ENCODE data around the gene KCNQ5.

Gene KCNQ5

GRCh38 chr6:73108949-73109348 lies 487.1 kb downstream of the KCNQ5 start:
- DNase-seq (ENCODE audit: low read depth in 2 of 2), result no peak

GRCh38 chr6:73109659-73110058 lies 487.8 kb downstream of the KCNQ5 start:
- DNase-seq (ENCODE audit: low read depth in 2 of 2), result no peak

GRCh38 chr6:73116330-73116729 lies 494.5 kb downstream of the KCNQ5 start:
- no peak for DNase-seq (ENCODE audit: low read depth in 2 of 2)

- no peak for DNase-seq (ENCODE audit: low read depth in 2 of 2)
Measured at GRCh38 chr6:73121421-73121993, 499.6 kb downstream of the KCNQ5 start.

GRCh38 chr6:73123632-73124329 lies 501.9 kb downstream of the KCNQ5 start:
- no peak for DNase-seq (ENCODE audit: low read depth in 2 of 2)

- DNase-seq (ENCODE audit: low read depth in 2 of 2), result peak; percentile 49 to 72
Measured at GRCh38 chr6:73129653-73130443, 508.0 kb downstream of the KCNQ5 start.

- DNase-seq (ENCODE audit: low read depth in 2 of 2), result no peak
Measured at GRCh38 chr6:73131706-73132105, 509.8 kb downstream of the KCNQ5 start.

- DNase-seq (ENCODE audit: low read depth in 2 of 2), result no peak
Measured at GRCh38 chr6:73134588-73134987, 512.7 kb downstream of the KCNQ5 start.

GRCh38 chr6:73139681-73140383 lies 518.0 kb downstream of the KCNQ5 start:
- no peak for DNase-seq (ENCODE audit: low read depth in 2 of 2)

- DNase-seq (ENCODE audit: low read depth in 2 of 2), result no peak
Measured at GRCh38 chr6:73143551-73143950, 521.7 kb downstream of the KCNQ5 start.

- DNase-seq (ENCODE audit: low read depth in 2 of 2), result no peak
Measured at GRCh38 chr6:73144516-73144915, 522.7 kb downstream of the KCNQ5 start.

- DNase-seq (ENCODE audit: low read depth in 2 of 2), result no peak
Measured at GRCh38 chr6:73145690-73146089, 523.8 kb downstream of the KCNQ5 start.

- no peak for DNase-seq (ENCODE audit: low read depth in 2 of 2)
Measured at GRCh38 chr6:73151732-73152131, 529.9 kb downstream of the KCNQ5 start.

- no peak for DNase-seq (ENCODE audit: low read depth in 2 of 2)
Measured at GRCh38 chr6:73152556-73152955, 530.7 kb downstream of the KCNQ5 start.

GRCh38 chr6:73152966-73153757 lies 531.3 kb downstream of the KCNQ5 start:
- no peak for DNase-seq (ENCODE audit: low read depth in 2 of 2)

- no peak for DNase-seq (ENCODE audit: low read depth in 2 of 2)
Measured at GRCh38 chr6:73156793-73157767, 535.2 kb downstream of the KCNQ5 start.

GRCh38 chr6:73157870-73158269 lies 536.0 kb downstream of the KCNQ5 start:
- DNase-seq (ENCODE audit: low read depth in 2 of 2), result no peak

- no peak for DNase-seq (ENCODE audit: low read depth in 2 of 2)
Measured at GRCh38 chr6:73169111-73169510, 547.2 kb downstream of the KCNQ5 start.

GRCh38 chr6:73169633-73170032 lies 547.8 kb downstream of the KCNQ5 start:
- DNase-seq (ENCODE audit: low read depth in 2 of 2), result no peak

GRCh38 chr6:73174646-73175045 lies 552.8 kb downstream of the KCNQ5 start:
- DNase-seq (ENCODE audit: low read depth in 2 of 2), result no peak

Measured in stimulated activated CD4-positive, alpha-beta T cell treated with anti-CD3 and anti-CD28 coated beads, Interleukin-1b, Interleukin-23, amount 100 ng/mL, for 1 hour (primary cell).